IPS DF 6.9 (cell line): ENCODE data around the gene ABCG1.

Experiments used
- DNase-seq: peaks from one replicate; pipeline ENCODE4 v3.0.0-alpha.2; 2013; ENCODE audit warnings: low read depth, low spot score
- H3K27ac ChIP-seq: one replicate; pipeline ENCODE4 v1.5.1; 2013; ENCODE audit warnings: low read length, control low read depth
- H3K27me3 ChIP-seq: 2 replicates; pipeline ENCODE4 v1.6.1; 2013; ENCODE audit warnings: mild to moderate bottlenecking, low read length; ENCODE audit not compliant: control insufficient read depth, insufficient read depth
- H3K36me3 ChIP-seq: 2 replicates; pipeline ENCODE4 v1.6.1; 2013; ENCODE audit warnings: low read length; ENCODE audit not compliant: control insufficient read depth, insufficient read depth
- H3K4me1 ChIP-seq: 2 replicates; pipeline ENCODE4 v1.6.1; 2013; ENCODE audit warnings: low read length; ENCODE audit not compliant: control insufficient read depth, insufficient read depth
- H3K4me3 ChIP-seq: 2 replicates; pipeline ENCODE4 v1.5.1; 2013; ENCODE audit warnings: mild to moderate bottlenecking, low read length
- H3K9me3 ChIP-seq: 2 replicates; pipeline ENCODE4 v1.6.1; 2013; ENCODE audit warnings: low read length, inconsistent platforms; ENCODE audit not compliant: control insufficient read depth, insufficient read depth
- WGBS: extraction: QIAGEN DNeasy Blood & Tissue Kit; methylation state at CpG from one replicate; pipeline ENCODE4 v1.1.7; 2013; ENCODE audit warnings: mixed read lengths, missing lambda C conversion rate; ENCODE audit not compliant: insufficient read length, insufficient coverage; 5-methylcytosine and 5-hydroxymethylcytosine counted together

ABCG1 gene

DNA sequence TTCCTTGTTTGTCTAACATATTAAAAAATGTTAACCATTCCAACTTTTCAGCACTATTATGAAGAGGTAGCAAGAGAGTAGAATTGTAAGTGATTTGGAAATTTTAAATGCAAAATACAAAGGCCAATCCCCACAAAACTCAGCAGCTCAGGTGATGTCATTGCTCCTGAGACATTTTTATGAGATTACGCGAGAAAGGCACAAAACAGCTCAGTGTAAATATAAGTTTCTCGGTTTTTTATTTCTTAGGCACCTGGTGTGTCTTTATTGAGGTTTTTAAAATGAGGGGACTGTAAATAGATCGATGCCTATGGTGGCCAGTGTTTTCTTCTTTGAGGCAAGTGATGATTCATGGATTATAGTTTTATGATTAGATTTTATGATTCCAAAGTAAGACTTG, 6.1 kb downstream of the ABCG1 start:
- Histone ChIP-seq H3K4me3 (no peak overlapping the region), H3K27me3 (peaks cover 2% of the 10 kb centered on the region; the same call in 1 of the 2 replicates), H3K9me3 (no peaks in the 10 kb centered on the region), H3K4me1 (0 out of 2 replicates have a peak, but pooled peaks cover under 1% of the 10 kb centered on the region), H3K36me3 (no peaks in the 10 kb centered on the region), H3K27ac (no peak overlapping the region)
- no peak for DNase-seq
- WGBS = no CpG with 5 or more reads among the region's 4 CpGs

DNA sequence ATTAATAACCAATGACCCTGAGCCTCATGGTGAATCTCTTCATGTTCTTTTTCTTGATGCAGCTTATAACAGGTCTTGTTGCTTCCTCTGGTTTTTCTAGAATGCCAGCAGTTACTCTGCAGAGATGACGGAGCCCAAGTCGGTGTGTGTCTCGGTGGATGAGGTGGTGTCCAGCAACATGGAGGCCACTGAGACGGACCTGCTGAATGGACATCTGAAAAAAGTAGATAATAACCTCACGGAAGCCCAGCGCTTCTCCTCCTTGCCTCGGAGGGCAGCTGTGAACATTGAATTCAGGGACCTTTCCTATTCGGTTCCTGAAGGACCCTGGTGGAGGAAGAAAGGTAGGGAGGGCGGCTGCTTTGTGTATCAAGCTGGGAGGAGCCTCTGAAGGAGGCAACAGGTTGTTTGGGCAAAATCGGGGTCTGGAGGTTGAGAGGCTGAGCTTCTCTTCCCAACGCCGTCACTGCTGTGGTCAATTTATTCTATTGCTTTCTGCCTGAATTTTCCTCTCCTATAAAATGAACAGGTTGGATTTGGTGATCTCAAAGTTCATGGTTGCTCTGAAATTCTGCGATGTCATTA, 6.7 kb downstream of the ABCG1 start:
- Histone ChIP-seq H3K4me3 (no peak overlapping the region), H3K27me3 (no peaks in the 10 kb centered on the region), H3K27ac (no peak overlapping the region), H3K9me3 (no peaks in the 10 kb centered on the region), H3K36me3 (no peaks in the 10 kb centered on the region), H3K4me1 (no peaks in the 10 kb centered on the region)
- no CpG with 5 or more reads among the region's 13 CpGs for WGBS
- DNase-seq = no peak

DNA sequence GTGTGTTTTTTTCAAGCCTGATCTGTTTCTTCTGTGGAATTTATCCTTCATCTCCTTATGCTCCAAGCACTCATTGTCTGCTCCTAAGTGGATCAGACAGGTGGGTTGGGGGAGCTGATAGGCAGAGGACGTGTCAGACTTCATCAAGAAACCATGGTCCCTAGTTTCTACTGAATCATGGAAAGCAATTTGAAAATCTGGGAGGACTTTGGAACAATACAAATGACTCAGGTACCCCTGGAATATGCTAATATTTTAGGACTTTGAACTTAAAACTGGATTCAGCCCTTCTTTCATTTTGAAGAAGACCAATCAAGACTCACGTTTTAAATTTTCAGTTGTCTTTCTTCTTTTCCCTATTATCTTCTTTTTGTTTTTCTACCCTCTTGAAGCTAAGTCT, 7.7 kb downstream of the ABCG1 start:
- Histone ChIP-seq H3K27me3 (no peaks in the 10 kb centered on the region), H3K9me3 (no peaks in the 10 kb centered on the region), H3K4me1 (no peaks in the 10 kb centered on the region), H3K27ac (no peak overlapping the region), H3K36me3 (no peaks in the 10 kb centered on the region), H3K4me3 (no peak overlapping the region)
- no peak for DNase-seq
- no CpG with 5 or more reads among the region's 2 CpGs for whole genome bisulfite sequencing

DNA sequence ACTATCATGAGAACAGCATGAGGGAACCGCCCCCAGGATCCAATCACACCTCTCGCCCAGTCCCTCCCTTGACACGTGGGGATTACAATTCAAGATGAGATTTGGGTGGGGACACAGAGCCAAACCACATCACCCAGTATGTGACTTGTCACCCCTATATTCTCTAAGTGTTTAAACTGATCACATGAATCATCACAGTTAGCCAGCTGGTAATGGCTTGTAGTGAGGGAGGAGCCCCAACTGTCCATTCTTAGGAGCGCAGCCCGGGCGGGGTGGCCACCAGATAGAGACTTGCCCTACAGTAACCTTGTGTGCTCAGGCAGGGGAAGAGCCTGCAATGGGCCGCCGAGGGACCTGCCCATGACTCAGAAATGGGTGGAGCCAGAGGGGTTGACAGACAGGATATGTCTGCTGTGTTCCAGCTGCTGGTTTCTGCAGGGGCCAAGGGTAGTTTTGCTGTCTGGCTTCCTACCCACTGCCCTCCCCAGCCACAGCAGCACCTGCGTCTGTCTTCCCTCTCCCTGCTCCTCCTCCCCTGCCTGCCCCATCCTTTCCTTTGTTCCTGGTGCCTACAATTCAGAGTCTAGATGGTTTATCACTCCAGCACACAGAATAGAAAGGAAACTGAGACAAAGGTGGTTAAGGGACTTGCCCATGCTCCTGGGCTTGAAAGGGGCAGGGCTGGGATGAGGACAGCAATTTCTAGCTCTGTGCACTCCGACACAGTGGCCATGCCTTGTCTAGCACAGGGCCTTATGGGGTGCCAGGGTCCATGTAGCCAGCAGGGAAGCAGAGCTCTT, 9.2 kb downstream of the ABCG1 start:
- H3K9me3 ChIP-seq = no peaks in the 10 kb centered on the region
- DNase-seq = no peak
- no peaks in the 10 kb centered on the region for H3K4me1 ChIP-seq
- WGBS = no CpG with 5 or more reads among the region's 10 CpGs
- no peak overlapping the region for H3K4me3 ChIP-seq
- H3K27ac ChIP-seq = no peak overlapping the region
- no peaks in the 10 kb centered on the region for H3K27me3 ChIP-seq
- no peaks in the 10 kb centered on the region for H3K36me3 ChIP-seq

DNA sequence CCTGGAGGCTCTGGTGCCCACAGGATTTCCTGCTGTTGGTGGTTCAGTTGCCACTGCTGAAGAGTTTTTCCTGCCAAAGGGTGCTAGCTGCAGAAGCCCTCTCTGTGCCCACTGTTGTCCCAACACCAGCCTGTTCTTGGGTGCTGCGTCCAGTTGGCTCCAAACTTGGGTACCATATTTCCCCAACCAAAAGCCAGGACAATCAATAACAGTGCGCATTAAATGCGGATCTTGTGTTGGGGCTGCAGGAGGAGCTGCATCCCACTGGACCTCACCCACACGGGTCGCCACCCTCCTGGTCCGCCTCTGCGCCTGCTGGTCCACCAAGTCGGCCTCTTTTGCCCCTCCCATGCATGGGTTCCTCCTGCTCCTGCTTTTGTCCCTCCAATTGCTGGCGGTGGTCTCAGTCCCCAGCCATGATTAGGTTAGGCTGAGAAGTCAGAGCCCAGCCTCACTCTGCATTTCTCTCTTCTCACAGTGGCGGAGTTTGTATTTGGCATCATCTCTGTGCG, 9.8 kb downstream of the ABCG1 start:
- Histone ChIP-seq H3K27me3 (no peaks in the 10 kb centered on the region), H3K27ac (no peak overlapping the region), H3K36me3 (no peaks in the 10 kb centered on the region), H3K9me3 (no peaks in the 10 kb centered on the region), H3K4me3 (no peak overlapping the region), H3K4me1 (no peaks in the 10 kb centered on the region)
- no peak for DNase-seq
- no CpG with 5 or more reads among the region's 11 CpGs for WGBS

DNA sequence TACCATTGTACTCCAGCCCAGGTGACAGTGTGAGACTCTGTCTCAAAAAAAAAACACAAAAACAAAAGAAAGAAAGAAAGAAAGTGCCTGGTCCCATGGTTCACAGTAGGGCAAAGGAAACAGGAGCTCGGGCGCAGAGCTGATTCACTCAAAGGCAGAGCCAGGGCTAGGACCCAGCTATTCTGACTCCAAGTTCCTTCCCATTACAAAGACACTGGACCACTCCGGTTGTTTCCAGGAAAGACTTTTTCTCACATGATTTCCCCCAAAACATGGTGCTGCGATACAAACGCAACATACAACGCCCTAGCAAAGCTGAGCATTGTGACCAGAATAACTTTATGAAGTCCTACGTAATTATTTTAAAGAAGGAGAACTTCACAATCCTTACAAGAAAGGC, 10.7 kb downstream of the ABCG1 start:
- Histone ChIP-seq H3K27me3 (no peaks in the 10 kb centered on the region), H3K9me3 (no peaks in the 10 kb centered on the region), H3K4me3 (no peak overlapping the region), H3K4me1 (no peaks in the 10 kb centered on the region), H3K36me3 (no peaks in the 10 kb centered on the region), H3K27ac (no peak overlapping the region)
- DNase-seq = no peak
- WGBS = no CpG with 5 or more reads among the region's 7 CpGs

DNA sequence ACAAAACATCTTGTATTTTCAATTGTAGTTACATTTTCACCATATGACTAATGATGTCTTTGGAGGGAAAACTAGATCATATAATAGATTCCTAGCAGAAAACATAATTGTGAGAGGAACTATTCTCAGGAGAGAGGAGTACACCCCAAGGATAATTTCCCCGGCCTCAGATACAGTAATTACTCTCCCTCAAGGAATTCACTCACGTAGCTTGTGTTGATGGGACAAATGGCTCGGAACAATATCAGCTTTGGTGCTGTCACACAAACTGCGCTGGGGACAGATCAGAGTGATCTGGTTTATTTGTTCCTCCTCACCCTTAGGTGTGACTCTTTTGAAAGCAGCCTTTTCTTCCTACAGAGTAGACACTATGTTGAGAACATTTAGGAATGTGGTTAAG, 11.2 kb downstream of the ABCG1 start:
- DNase-seq = no peak
- Histone ChIP-seq H3K36me3 (no peaks in the 10 kb centered on the region), H3K27me3 (no peaks in the 10 kb centered on the region; the same call in 1 of the 2 replicates), H3K4me1 (peaks cover 3% of the 10 kb centered on the region; the same call in 1 of the 2 replicates), H3K9me3 (no peaks in the 10 kb centered on the region), H3K4me3 (no peak overlapping the region), H3K27ac (no peak overlapping the region)
- no CpG with 5 or more reads among the region's 4 CpGs for WGBS

DNA sequence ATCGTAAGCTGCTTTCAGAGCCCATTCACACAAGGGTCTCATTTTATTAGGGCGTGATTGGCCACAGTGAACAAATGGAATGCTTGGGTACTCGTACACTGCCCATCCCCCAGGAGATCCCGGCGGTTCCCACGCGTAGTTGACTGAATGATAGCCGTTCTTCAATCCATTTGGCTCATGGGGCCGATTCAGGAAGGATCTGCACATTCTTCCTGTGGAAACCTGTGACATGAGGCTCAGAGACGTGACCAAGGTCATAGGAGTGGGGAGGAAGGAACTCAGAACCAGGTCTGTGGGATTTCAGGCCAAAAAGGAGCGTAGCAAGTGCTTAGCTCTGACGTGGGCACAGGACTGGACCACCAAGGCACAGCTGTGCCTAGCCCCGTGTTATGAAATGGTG, 11.7 kb downstream of the ABCG1 start:
- H3K27ac ChIP-seq = no peak overlapping the region
- H3K4me3 ChIP-seq = no peak overlapping the region
- no peaks in the 10 kb centered on the region for H3K36me3 ChIP-seq
- H3K4me1 ChIP-seq = peaks cover 3% of the 10 kb centered on the region; the same call in 1 of the 2 replicates
- H3K9me3 ChIP-seq = no peaks in the 10 kb centered on the region
- H3K27me3 ChIP-seq = no peaks in the 10 kb centered on the region; the same call in 1 of the 2 replicates
- no peak for DNase-seq
- WGBS = no CpG with 5 or more reads among the region's 13 CpGs

DNA sequence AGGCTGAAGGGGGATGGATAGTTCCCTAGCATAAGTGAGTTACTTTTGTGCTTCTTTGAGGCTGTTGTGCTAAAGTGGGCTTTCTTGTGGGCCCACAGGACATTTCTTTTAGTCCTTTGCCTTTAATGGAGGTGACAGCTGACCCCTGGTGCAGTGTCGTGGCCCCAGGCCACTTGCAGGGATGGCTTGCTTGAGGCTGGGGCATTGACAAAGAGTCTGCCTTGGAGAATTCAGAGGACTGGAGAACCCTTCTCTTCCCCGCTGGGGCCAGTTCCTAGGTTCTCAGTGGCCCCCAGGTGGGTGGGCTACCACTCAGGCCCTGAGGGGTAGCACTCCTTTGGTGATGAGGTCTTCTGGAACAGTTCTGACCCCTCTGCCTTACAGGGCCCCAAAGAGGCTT, 12.8 kb downstream of the ABCG1 start:
- no peak for DNase-seq
- WGBS = no CpG with 5 or more reads among the region's 2 CpGs
- H3K27ac ChIP-seq = no peak overlapping the region
- peaks cover 3% of the 10 kb centered on the region; the same call in 1 of the 2 replicates for H3K4me1 ChIP-seq
- no peak overlapping the region for H3K4me3 ChIP-seq
- no peaks in the 10 kb centered on the region for H3K9me3 ChIP-seq
- H3K27me3 ChIP-seq = peaks cover 4% of the 10 kb centered on the region; the same call in 1 of the 2 replicates
- H3K36me3 ChIP-seq = no peaks in the 10 kb centered on the region

DNA sequence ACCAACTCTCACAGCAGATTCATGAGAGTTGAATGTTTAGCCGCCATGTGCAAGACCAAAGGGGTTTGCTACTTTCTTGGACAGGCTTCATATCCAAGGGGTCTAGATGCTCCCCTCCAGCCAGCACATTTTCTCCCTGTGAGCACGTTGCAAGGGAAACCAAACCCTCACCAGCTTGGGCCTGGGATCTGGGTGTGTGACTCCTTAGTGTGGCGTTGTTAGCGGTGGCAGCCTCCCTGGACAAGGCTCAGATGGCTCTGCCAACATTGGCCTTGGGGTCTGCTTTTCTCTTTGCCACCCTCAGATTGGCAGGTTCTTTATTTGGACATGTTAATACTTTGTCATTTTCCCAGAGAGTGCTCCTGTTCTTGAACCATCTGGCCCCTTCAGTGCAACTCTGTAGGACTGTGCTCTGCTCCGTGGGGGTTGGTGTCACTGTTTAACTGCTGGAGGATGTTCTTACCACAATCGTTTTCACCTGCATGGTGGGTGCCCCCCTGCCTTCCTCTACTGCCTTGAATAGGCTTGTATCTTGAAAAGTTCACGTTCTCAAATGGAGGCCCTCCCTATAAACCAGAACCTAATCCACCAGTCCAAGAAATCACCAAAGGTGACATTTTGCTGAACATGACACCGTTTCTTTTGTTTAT, 13.4 kb downstream of the ABCG1 start:
- H3K27ac ChIP-seq = no peak overlapping the region

More for the DNA sequence above, 13.4 kb downstream of the ABCG1 start:
- H3K9me3 ChIP-seq = no peaks in the 10 kb centered on the region
- peaks cover 3% of the 10 kb centered on the region; the same call in 1 of the 2 replicates for H3K4me1 ChIP-seq
- no CpG with 5 or more reads among the region's 8 CpGs for WGBS
- no peak overlapping the region for H3K4me3 ChIP-seq
- no peaks in the 10 kb centered on the region for H3K36me3 ChIP-seq
- no peak for DNase-seq
- H3K27me3 ChIP-seq = peaks cover 4% of the 10 kb centered on the region; the same call in 1 of the 2 replicates
